Adrenal gland (tissue), 5 donors: ENCODE results near the gene FADS2.

ENCODE experiments used
- POLR2A ChIP-seq, 2 donors: fragments of 450-650 bp; IDR thresholded peaks; one replicate each; pipeline ENCODE4 v1.6.1; 2017; ENCODE audit warnings: antibody characterized with exemption in 2 of 2, mild to moderate bottlenecking in 2 of 2, moderate library complexity in 1 of 2
- TF ChIP-seq, protein P1 (sequence below), 6 experiments: fragments of 450-650 bp in 4 of 6; fragments of 200-600 bp in 2 of 6; sonication (generic) in 1 of 6; IDR thresholded peaks; 1 replicate in 5 of 6; 2 replicates in 1 of 6; pipeline versions ENCODE4 v1.5.1 to v1.8.0; 2016 to 2021; ENCODE audit warnings: antibody characterized with exemption in 6 of 6, mild to moderate bottlenecking in 2 of 6, moderate library complexity in 1 of 6
- donor health status: DM: no; HTN: no; CAD: no.

- TF ChIP-seq, protein P1, sequence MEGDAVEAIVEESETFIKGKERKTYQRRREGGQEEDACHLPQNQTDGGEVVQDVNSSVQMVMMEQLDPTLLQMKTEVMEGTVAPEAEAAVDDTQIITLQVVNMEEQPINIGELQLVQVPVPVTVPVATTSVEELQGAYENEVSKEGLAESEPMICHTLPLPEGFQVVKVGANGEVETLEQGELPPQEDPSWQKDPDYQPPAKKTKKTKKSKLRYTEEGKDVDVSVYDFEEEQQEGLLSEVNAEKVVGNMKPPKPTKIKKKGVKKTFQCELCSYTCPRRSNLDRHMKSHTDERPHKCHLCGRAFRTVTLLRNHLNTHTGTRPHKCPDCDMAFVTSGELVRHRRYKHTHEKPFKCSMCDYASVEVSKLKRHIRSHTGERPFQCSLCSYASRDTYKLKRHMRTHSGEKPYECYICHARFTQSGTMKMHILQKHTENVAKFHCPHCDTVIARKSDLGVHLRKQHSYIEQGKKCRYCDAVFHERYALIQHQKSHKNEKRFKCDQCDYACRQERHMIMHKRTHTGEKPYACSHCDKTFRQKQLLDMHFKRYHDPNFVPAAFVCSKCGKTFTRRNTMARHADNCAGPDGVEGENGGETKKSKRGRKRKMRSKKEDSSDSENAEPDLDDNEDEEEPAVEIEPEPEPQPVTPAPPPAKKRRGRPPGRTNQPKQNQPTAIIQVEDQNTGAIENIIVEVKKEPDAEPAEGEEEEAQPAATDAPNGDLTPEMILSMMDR (IDR thresholded peaks at IDR 0.05) = no peak
- no peak for TF ChIP-seq POLR2A (IDR thresholded peaks at IDR 0.05)
Observed at GRCh38 chr11:61863548-61864081, 35.5 kb downstream of the FADS2 start.
